Endothelial cell of umbilical vein (primary cell): ENCODE measurements around the gene SPTLC2.

Experiments used
- EZH2 ChIP-seq: IDR thresholded peaks from 2 replicates; pipeline ENCODE4 v1.6.1; 2012; ENCODE audit warnings: borderline replicate concordance, low read depth, mild to moderate bottlenecking, moderate library complexity, low read length, inconsistent platforms; ENCODE audit not compliant: severe bottlenecking
- TF ChIP-seq, protein P1 (sequence below), 2 donors: IDR thresholded peaks; 1 replicate in 1 of 2; 2 replicates in 1 of 2; pipeline ENCODE4 v1.5.1; 2011; ENCODE audit warnings: low read length in 2 of 2, mild to moderate bottlenecking in 2 of 2, moderate library complexity in 2 of 2, control low read depth in 1 of 2, inconsistent platforms in 1 of 2, low read depth in 1 of 2; ENCODE audit not compliant: insufficient read depth in 1 of 2; ENCODE audit errors: extremely low read depth in 1 of 2

GRCh38 chr14:77469067-77469505, 147.4 kb downstream of the SPTLC2 start:
- TF ChIP-seq EZH2 = no peak
- TF ChIP-seq, protein P1, sequence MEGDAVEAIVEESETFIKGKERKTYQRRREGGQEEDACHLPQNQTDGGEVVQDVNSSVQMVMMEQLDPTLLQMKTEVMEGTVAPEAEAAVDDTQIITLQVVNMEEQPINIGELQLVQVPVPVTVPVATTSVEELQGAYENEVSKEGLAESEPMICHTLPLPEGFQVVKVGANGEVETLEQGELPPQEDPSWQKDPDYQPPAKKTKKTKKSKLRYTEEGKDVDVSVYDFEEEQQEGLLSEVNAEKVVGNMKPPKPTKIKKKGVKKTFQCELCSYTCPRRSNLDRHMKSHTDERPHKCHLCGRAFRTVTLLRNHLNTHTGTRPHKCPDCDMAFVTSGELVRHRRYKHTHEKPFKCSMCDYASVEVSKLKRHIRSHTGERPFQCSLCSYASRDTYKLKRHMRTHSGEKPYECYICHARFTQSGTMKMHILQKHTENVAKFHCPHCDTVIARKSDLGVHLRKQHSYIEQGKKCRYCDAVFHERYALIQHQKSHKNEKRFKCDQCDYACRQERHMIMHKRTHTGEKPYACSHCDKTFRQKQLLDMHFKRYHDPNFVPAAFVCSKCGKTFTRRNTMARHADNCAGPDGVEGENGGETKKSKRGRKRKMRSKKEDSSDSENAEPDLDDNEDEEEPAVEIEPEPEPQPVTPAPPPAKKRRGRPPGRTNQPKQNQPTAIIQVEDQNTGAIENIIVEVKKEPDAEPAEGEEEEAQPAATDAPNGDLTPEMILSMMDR (IDR thresholded peaks at IDR 0.05; ENCODE audit: extremely low read depth in 1 of 2, insufficient read depth in 1 of 2, low read depth in 1 of 2, low read length in 2 of 2) = no peak
